Measurements from ENCODE around the gene CACNA1B.

CACNA1B gene

GRCh38 chr9:138053321-138053868 lies 175.8 kb downstream of the CACNA1B start:
- DNase-seq (ENCODE audit: low read depth, low spot score) = no peak

- DNase-seq (ENCODE audit: low read depth, low spot score) = no peak
Measured at GRCh38 chr9:138053996-138054752, 176.6 kb downstream of the CACNA1B start.

DNA sequence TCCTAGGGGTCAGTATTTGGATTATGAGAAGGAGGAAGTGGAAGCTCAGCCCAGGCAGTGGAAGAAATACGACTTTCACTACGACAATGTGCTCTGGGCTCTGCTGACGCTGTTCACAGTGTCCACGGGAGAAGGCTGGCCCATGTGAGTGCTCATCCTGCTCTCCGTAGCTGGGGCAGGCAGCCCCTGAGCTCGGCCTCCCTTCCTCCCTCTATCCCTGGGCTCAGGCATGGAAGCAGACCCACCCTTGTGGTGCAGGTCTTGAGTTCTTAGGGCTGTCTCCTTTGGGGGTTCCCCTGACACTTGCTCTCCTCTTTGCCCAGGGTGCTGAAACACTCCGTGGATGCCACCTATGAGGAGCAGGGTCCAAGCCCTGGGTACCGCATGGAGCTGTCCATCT lies 180.1 kb downstream of the CACNA1B start:
- no peak for DNase-seq (ENCODE audit: low read depth, low spot score)

DNA sequence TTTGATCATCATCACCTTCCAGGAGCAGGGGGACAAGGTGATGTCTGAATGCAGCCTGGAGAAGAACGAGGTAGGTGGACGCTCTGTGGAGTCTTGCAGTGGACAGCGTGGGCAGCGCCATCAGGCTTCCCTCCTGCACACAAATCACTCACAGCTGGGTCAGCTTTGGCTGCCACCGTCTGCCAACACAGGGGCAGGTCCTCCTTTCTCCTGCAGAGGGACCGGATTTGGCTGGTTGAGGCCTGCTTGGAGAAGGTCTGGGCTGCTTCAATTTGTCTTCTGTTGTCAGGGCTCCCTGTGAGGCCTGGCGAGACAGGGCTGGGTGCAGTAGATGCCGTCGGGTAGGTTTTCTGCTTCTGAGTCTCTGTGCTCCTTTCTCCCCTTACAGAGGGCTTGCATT lies 180.6 kb downstream of the CACNA1B start:
- no peak for DNase-seq (ENCODE audit: low read depth, low spot score)

DNA sequence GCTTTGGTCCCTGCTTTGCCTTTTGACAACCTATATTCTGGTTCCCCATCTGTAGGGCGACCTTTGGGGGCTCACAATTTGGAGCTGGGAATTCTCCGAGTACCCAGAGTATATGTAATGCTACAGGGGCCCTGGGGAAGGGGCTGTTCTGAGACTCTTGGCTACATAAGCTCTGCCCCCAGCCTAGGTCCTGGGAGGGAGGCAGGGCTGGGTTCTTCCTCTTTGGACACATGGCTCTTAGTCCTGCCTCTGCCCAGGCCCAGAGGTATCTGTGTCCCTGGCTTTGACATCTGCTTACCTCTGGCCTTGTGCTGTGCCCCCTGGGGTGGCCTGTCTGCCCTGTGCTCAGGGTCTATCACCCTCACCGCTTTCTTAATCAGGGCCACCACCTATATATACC lies 181.6 kb downstream of the CACNA1B start:
- no peak for DNase-seq (ENCODE audit: low read depth, low spot score)

DNA sequence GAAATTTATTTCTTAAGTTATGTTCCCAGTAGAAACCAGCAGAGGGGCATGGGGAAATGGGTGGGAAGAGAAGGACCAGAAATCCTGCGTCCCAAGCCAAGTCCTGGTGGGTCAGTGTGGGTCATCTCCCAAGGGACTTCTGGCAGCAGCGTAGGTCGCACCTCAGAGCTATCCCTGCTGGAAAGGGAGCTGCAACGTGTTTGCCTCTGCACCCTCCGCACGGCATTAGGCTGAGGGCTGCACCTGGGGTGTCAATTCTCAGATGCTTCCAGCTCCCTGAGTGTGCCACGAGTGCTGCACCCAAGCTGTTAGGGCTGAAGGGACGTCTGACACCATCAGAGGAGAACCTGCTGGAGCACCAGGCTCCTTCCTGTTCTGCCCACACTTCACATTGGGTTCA lies 182.8 kb downstream of the CACNA1B start:
- no peak for DNase-seq (ENCODE audit: low read depth, low spot score)

DNA sequence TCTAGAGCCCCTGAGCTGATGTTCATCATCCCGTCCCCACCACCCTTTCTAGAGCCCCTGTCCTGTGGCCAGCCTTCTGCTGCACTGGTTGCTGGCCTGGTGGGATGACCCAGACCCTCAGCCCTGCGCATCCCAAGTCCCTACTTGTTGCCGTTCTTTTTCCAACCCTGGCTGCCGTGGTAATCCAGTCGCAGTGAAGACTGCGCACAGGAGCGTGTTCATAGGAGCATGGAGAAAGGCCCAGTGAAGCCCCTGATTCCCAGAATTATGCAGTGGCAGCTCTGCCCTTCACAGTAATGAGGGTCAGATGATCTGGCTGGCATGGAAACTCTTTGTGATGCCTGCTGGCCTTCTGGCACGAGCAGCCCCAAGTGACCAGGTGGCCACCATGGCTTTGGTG lies 183.3 kb downstream of the CACNA1B start:
- DNase-seq (ENCODE audit: low read depth, low spot score) = no peak

DNA sequence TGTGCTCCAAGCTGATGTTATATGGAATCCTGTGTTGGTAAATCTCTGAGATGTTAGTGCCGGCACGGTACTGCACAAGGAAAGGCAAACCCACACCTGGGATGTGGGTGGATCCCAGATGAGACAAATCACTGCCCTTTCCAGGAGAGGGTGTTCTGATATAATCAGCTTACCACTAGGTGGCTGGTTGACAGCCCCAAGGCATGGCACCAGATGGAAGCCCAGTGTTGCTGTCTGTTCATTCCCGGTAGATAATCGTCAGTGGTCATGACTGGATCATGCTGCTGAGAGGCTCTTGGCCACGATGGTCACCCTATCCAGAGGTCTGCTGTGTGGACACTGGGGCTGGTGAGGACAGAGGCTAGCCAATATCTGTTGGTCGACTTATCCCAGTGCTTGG lies 184.0 kb downstream of the CACNA1B start:
- no peak for DNase-seq (ENCODE audit: low read depth, low spot score)

DNA sequence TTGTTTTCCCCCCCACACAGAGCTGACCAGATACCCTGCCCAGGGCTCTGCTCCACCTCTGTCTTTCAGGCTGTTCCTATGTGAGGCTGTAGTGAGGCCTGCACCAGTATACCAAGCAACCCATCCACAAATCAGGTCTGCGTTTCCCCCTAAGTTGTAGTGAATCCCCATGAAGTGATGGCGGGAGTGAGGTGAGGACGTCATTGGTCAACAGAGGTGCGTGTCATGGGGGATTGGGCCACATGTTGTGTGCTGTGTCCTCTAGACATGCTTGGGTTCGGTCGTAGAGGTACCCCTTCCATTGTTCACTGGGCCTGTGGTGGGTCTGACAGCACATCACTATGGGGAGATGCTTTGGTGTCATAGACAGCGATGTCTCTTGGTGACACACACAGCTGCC lies 184.6 kb downstream of the CACNA1B start:
- DNase-seq (ENCODE audit: low read depth, low spot score) = no peak

DNA sequence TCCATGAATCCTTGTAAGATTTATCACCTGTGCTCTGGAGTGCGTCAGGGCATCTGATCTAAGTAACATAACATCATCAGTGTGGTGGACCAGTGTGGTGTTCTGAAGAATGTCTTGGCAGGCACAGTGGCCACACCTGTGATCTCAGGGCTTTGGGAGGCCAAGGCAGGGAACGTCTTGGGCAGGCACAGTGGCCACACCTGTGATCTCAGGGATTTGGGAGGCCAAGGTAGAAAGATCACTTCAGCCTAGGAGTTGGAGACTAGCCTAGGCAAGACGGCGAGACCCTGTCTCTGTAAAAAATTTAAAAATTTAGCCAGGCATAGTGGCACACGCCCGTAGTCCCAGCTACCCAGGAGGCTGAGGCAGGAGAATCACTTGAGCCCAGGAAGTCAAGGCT lies 185.5 kb downstream of the CACNA1B start:
- no peak for DNase-seq (ENCODE audit: low read depth, low spot score)

DNA sequence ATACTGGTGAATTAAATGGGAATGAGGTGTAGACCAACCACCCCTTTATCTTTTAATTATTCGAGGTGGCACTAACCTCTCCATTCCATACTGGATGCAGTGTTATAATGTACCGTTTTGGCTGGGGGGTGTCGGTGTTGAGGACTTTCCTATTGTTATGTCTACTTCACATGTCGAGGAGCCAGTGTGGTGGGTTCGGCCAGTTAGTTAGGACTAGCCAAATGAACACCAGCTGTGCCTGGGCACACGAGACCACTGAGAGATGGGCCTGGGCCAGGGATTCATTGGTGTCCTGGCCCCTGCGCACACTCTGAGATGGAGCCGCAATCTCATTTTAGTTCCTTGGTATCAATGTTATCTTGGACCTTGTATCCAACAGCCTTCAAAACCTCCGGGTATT lies 186.2 kb downstream of the CACNA1B start:
- no peak for DNase-seq (ENCODE audit: low read depth, low spot score)

DNA sequence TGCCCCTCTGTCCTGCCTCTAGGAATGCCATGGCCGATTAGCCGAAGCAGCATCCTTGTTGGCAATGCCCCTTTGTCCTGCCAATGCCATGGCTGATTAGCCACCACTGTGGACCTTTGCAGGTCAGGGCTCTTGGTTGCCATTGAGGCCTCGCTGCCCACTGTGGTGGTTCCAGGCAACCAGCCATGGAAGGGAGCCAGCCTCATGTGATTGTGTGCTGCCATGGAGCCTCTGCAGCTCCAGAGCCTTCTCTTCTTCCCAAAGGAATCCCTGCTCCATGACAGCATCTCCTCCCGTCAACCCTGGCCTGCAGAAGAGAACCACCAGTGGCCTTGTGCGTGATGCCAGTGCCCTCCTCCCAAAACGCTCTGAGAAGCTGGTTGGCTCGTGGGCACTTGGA lies 187.0 kb downstream of the CACNA1B start:
- DNase-seq (ENCODE audit: low read depth, low spot score) = no peak

DNA sequence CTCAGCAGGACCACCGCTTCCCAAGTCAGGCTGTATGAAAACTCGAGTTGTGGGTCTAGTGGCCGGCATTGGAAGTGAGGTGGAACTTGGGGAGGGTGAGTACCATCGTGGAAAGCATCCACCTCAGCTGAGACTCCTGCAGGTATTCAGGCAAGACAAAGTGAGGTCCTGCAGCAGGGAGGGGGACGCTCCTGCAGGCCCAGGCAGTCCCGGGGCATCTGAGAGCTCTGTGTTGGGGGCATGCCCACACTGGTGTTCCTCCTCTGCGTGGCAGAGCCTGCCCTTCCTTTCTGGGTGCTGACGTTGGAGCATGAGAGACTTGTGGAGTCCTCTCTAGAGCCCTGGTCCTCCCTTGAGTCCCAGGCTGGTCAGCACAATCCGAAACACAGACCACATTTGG lies 187.7 kb downstream of the CACNA1B start:
- DNase-seq (ENCODE audit: low read depth, low spot score) = no peak

DNA sequence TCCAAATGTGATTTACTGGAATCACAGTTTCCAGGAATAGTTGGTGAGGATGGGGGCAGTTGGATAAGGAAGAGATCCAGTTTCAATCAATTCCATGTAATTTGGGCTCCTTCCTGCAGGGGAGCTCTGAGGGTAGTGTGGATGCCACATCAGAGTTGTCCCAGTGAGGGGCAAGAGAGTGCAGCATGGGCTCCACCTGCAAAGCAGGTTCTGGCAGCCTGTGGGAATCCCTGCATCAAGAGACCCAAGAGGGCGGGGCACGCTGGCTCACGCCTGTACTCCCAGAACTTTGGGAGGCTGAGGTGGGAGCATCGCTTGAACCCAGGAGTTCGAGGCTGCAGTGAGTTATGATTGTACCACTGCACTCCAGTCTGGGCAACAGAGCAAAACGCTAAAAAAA lies 188.5 kb downstream of the CACNA1B start:
- peak; percentile 53 for DNase-seq (ENCODE audit: low read depth, low spot score)

- no peak for DNase-seq (ENCODE audit: low read depth, low spot score)
Measured at GRCh38 chr9:138067613-138068367, 190.2 kb downstream of the CACNA1B start.

GRCh38 chr9:138068601-138069035 lies 191.0 kb downstream of the CACNA1B start:
- DNase-seq (ENCODE audit: low read depth, low spot score) = no peak

- peak; percentile 29 for DNase-seq (ENCODE audit: low read depth, low spot score)
Measured at GRCh38 chr9:138069731-138070456, 192.3 kb downstream of the CACNA1B start.

GRCh38 chr9:138070815-138071214 lies 193.2 kb downstream of the CACNA1B start:
- DNase-seq (ENCODE audit: low read depth, low spot score) = no peak

GRCh38 chr9:138071292-138071691 lies 193.7 kb downstream of the CACNA1B start:
- no peak for DNase-seq (ENCODE audit: low read depth, low spot score)

DNA sequence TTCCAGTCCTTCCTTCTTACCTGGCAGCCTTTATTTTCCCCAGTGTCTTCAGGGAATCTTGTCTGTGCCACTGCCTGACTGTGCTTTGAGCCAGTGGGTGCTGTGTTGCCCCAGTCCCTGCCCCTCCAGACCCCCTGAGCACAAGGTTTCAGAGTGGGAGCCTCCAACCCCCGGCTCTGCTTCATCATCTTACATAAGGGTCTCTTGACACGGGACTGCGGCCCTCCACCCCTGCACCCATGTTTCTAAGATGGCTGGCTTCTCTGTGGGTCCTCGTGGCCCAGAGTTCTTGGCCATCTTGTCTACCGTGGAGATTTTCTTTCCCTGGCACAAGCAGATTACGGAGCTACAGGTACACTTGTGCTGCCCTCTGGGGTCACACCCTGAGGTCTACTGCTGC lies 194.1 kb downstream of the CACNA1B start:
- no peak for DNase-seq (ENCODE audit: low read depth, low spot score)

- DNase-seq (ENCODE audit: low read depth, low spot score) = no peak
Measured at GRCh38 chr9:138072161-138072842, 194.7 kb downstream of the CACNA1B start.

DNA sequence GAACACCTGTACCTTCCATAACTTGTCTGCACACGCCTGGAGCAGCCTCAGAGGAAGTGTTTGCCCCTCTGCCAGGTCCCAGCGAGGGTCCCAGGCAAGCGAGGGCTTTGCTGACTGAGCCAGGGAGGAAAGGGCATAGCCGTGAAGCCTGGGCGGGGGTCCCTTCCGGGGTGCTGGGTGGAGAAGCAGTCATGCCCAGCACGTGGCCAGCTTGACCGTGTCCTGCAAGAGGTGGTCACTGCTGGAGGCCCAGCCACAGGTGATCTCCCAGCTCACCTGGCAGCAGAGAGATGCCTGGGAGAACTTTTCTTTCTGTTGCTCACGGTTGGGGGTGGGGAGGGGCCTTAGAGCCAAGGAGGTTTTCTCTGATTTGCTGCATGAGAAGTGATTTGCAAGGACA lies 195.3 kb downstream of the CACNA1B start:
- DNase-seq (ENCODE audit: low read depth, low spot score) = no peak
